ENCODE results near the gene HPCAL1. TPM values are rescaled to one million over a fixed set of nuclear protein-coding genes. Genes with fewer than 3 reads are reported as not detected.

HPCAL1 gene
- polyA plus RNA-seq, 3 donors = 30.0 to 44.2 (median 37.2) TPM

DNA sequence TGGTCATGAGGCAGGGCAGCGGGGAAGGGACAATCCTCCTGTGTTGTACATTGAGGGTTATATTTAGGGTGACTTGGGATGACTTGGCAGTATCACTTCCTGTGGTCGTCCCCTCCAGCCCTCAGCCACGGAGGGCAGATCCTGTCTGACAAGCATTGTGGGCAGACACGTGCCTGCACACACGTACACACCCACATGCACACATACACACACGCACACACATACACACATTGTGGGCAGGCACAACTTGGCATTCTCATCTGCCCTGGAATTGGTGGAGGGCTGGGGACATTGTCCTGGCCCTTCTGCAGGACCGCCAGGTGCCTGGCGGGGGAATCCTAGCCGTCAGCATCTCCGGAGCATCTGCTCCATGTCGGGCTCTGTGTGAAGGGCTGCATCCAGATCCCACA is 97.9 kb downstream of the HPCAL1 start:
- 51 to 86% (median 52%) methylated on average over 11 of the region's 11 CpGs for WGBS, 3 donors
- H3K27ac ChIP-seq (ENCODE audit: low read depth, low read length) = no peak overlapping the region

DNA sequence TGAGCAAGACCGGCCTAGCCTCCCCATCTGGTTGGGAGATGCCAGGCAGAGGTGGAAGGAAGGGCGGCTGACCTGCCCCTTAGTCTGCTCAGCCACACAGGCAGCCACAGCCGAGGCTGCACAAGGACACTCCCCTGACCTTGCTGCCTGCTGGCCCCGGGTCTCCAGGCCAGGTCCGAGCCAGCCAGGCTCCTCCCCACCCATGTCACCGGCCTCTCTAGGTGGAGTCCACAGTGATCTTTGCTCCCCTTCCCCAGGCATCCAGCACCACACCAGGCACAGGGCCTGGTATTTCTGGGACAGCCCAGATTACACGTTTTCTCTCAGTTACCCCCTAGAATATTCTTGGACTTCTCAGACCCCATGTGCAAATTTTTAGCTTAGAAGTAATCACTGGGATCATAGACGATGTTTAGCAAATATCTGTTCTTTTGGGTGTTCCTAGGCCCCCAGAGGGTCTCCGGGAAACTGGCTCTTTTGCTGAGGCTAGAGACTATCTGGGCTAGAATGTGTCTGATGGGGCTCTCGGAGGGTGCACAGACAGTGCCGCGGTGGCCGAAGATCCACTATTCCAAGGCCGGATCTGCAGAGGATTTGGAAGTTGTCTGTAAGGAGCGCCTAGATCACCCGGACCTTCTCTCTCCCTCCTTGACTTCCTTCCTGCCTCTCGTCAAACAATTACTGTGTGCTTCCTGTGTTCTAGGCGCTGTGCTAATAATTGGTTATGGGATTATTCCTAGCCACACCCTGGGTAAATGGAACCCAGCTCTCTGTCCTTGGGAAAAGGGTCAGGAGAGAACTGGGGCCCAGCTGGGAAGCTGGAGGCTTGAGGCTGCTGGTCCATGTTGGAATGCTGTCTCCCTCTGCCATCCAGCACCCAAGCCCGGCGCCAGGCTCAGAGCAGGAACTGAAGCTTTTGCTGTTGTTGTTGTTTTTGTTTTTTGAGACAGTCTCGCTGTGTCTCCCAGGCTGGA is 98.6 kb downstream of the HPCAL1 start:
- no peak overlapping the region for H3K27ac ChIP-seq (ENCODE audit: low read depth, low read length)
- 56 to 75% (median 60%) methylated on average over 21 of the region's 21 CpGs for WGBS, 3 donors

DNA sequence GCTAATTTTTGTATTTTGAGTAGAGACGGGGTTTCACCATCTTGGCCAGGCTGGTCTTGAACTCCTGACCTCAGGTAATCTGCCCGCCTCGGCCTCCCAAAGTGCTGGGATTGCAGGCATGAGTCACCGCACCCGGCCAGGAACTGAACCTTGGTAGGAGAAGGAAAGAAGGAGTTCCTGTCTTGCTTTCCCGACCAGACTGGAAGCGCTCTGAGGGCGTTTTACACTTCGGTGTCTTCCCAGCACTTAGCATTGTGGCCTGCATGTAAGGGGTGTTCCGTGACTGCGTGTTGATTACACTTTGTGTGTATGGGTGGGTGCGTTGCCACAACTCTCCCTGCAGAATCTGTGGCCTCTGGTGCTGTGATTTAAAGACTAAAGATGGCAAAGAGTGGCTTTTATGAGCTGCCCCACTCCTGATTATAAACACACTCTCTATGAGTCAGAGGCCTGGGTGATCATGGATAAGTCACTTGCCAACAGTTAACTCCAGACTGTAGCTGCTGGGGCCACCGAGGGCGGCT is 99.4 kb downstream of the HPCAL1 start:
- 74 to 85% (median 81%) methylated on average over 14 of the region's 14 CpGs for WGBS, 3 donors
- H3K27ac ChIP-seq (ENCODE audit: low read depth, low read length) = no peak overlapping the region

DNA sequence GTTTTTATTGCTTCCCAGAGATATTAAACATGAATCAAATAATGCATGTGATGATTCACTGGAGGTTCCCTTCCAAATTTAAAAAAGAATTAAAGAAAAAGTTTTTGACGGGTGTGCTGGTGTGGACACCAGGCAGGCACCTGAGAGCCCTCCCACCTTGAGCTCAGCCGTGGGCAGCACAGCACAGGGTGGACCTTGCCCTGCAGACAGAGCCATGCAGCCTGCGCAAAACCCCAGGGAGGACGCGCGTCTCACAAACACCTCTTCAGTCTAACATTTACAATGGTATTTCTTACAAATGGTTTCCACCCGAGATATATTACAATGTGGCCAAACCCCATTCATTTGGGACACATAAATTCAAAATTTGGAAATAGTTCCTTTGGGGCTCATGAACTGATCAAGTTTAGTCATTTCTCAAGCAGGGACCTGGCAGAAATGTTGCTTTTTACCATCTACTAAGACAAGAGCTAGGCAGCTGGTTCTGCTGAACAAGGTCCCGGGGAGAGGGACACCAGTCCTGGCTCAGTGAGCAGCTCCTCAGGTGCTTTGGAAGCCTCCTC is 100.0 kb downstream of the HPCAL1 start:
- WGBS, 3 donors = 61 to 84% (median 81%) methylated on average over 8 of the region's 8 CpGs
- no peak overlapping the region for H3K27ac ChIP-seq (ENCODE audit: low read depth, low read length)

DNA sequence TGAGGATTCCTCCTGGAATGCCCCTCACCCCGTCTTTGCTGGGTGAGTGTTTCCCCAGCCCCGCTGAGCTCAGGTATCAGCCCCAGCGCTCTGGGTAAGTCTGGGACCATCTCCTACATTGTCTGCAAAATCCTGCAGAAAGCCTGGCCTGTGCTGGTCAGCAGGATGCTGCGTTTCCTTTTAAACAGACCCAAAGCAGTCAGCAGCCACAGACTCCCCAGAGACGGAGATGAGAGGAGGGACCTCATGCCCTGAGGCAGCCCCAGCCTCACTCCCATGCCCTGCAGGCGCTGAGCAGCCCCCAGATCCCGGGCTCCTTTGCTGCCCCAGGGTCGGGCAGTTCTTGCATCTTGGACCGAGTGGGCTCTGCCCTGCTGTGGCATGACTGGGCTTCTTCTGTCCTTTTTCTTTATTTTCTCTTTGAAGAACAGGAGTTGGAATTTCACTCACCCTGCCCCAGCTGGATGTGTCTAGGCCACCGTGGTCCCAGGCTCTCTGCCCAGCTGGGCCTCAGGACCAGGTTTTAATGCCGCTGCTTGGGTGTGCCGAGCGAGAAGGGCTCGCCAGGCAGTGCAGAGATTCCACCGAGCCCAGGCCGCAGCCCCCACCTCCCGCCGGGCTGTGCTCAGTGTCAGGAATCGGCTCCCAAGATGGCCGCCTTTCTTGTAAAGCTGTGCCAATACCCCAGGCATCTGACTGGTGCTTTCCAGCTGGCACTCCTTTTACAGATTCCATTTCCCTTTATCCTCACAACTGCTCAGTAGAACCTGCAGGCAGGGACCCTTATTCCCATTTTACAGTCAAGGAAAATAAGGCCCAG is 101.8 kb downstream of the HPCAL1 start:
- WGBS, 3 donors = 67 to 86% (median 68%) methylated on average over 20 of the region's 20 CpGs

DNA sequence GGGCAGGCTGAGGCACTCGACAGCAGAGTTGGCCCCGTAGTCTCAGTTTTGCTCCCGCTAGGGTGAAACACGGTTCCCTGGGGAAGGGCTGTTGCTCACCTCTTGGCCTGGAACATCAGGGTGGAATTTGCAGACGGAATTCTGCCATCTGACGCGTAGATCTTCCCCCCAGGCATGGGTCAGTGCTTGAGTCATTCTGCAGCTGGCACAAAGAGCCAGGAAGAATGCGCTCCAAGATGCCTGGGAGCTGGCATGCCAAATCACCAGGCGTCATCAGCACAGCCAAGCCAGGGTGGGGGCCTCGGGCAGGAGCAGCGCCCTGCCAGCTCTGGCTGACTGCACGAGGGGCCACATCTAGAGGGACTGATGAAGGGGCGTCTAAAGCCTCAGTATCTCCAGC is 102.7 kb downstream of the HPCAL1 start:
- H3K27ac ChIP-seq (ENCODE audit: low read depth, low read length) = no peak overlapping the region
- 56 to 70% (median 65%) methylated on average over 13 of the region's 13 CpGs for WGBS, 3 donors

More for the DNA sequence above, 101.8 kb downstream of the HPCAL1 start:
- no peak overlapping the region for H3K27ac ChIP-seq (ENCODE audit: low read depth, low read length)

DNA sequence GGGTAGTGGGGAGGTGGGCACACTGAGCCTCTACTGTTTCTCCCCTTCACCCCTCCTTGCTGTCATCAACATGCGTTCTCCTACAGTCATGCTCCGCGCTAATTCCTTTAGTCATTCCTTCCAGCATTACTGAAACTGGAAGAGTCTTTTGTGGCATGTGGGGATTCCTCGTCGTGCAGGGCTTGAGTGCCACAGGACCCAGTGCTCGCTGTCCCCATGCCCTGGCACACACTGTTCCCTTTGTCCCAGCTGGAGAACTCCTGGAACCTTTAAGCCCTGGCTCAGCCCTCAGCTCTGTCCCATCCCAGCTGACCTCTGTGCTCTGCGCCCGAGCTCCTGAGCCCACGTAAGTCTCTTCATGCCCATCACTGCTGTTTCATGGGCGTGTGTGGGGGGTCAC is 103.3 kb downstream of the HPCAL1 start:
- WGBS, 3 donors = 77 to 91% (median 82%) methylated on average over 10 of the region's 10 CpGs
- H3K27ac ChIP-seq (ENCODE audit: low read depth, low read length) = peak overlapping the region; percentile 52

DNA sequence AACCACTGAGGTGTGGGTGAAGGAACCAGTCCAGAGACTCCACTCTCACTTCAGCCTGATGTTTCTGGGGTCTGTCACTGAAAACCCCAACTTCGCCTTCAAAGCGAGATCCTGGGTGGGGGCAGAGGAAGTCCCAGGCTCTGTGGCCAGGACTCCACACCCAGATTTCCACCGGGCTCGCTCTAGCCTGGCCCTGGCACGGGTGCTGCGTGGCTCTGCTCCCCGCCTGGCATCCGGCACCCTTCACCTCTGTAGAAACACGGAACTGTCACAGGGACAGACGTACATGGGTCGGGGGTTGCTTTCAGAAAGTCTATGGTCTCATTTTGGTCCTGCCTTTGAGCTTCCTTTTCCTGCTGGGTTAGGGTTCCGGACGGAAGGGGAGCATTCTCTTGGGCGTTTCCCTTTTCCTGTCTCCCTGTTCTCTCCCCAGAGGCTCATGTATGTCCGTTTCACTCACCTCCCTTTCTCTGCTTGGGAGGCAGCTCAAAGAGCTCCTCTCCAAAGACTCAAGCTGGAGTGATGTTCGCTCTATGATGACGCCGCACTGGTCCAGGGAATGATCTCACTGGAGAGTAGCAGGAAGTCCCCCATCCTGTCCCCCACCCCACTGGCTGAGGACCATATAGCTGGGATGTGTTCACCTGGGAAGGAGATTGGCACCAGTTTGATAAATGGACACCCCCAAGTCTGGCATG is 103.9 kb downstream of the HPCAL1 start:
- peak overlapping the region; percentile 52 for H3K27ac ChIP-seq (ENCODE audit: low read depth, low read length)
- 51 to 83% (median 53%) methylated on average over 18 of the region's 18 CpGs for WGBS, 3 donors

DNA sequence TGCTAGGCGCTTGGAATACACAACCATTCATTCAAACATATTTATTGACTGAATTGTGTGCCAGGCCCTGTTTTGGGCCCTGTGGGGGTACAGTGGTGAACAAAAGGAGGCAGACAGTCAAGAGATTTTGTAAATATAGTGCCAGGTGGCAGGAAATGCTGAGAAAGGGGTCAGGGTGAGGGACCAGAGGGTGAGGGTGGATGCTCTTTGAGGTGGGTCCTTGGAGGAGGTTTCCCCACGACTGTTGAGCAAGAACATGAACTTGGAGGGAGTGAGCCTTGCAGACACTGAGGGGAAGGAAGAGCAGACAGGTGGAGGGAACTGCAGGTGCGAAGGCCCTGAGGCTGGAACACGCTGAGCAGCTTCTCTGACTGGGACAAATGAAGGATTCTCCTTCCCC is 104.7 kb downstream of the HPCAL1 start:
- 49 to 82% (median 62%) methylated on average over 4 of the region's 4 CpGs for WGBS, 3 donors
- no peak overlapping the region for H3K27ac ChIP-seq (ENCODE audit: low read depth, low read length)

DNA sequence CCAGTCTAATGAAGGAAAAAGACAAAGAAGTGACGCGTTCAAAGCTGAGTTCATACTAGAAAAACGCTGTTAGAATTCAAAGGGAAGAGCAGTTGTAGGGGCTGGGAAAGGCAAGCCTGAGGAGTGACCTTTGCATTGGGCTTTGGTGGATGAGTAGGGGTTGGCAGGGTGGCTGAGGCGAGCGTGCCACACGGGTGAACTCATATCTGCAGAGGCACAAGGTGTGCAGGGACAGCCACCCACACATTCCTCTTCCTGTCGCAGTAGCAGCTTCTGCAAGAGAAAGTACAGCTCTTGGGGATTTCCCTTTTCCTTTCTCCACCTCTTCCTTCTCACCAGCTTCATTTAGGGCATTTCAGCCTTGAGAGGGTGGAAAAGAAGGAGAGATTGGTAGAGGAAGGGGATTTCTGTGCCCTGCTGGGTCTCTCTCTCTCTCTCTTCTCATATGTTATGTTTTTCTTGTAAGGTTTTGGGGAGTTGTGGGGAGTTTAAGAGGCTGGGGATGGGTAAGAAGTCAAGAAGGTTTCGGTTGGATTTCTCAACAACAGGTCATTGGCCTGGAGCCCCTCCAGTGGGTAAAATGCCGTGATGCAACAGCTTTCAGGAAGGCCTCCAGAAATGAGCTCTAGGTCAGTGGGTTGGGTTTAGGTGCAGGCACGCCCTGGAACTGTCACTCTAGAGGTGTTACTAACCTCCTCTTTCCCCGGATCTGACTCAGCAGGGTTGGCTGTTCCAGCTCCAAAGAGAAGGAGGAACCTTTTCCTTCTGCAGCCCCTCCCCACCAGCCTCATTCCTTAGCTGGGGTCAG is 105.3 kb downstream of the HPCAL1 start:
- 30 to 45% (median 43%) methylated on average over 11 of the region's 11 CpGs for WGBS, 3 donors

DNA sequence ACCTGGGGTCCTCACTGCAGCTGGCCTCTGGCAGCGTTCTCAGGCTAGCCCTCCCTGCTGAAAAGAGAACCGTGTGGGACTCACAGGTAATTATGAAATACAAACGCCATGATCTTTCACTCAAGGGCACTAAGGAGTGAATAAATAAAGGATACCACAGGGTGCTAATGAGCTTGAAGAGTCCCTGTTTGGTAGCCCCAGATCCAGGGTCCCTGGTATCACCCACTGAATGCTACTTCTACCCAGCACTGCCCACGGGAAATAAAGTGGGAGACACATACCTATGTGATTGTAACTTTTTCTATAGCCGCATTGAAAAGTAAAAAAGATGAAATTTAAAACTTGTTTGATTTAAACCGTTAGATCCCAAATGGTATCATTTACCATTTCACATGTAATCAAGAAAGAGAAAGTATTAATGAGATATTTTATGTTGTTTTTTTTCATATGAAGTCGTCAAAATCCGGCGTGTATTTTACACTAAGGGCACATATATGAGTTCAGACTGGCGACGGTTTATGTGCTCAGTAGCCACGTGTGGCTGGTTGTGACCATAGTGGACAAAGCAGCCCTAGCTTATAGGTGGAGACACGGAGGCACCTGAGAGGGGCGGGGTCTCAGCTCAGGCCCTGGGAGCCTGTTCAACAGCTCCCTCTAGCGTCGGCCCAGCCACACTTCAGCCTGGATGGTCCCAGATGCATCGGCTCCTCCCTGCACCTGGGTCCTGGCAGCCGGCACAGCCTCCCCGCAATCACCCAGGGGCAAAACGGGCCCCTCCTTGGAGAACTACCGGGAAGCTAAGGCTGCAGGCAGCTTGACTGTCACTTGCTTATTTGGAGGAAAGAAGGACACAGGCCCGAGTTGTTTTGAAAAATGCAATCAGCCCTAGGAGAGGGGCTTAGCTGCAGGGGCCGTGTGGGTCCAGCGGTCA is 106.2 kb downstream of the HPCAL1 start:
- no peak overlapping the region for H3K27ac ChIP-seq (ENCODE audit: low read depth, low read length)
- 16 to 22% (median 19%) methylated on average over 24 of the region's 24 CpGs for WGBS, 3 donors

More for the DNA sequence above, 105.3 kb downstream of the HPCAL1 start:
- H3K27ac ChIP-seq (ENCODE audit: low read depth, low read length) = peak overlapping the region; percentile 12

DNA sequence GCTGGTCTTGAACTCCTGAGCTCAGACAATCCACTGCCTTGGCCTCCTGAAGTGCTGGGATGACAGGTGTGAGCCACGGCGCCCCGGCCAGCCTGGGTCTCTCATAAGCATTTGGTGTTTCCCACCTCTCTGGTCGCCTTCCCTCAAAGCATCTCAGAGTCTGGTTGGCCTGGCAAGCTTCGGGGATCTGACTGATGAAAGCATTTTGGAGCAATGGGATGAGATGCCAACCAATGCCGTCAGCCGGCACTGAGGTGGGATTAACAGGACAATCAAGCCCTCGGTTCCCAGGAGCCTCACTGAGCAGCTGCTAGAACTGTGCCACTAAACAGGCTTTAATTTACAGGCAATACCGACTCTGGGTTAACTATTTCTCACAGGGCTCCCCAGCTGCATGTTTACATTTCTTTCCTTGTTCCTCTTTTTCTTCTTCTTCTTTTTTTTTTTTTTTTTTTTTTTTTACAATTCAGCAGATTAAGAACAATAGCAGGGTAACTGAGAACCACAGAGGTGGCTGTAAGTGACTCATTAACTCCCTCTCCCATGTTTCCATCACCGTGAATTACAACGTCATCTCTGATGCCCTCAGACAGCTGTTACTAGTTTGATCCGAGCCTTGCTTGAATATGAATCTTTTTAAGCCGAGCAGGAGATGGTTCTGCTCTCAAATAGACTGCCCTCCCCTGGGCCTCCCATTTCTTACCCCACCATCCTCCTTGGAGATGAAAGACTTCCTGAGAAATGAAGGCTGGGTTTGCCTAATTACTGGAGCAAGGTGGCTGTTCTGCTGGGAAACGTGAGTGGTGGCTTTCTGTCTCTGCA is 107.5 kb downstream of the HPCAL1 start:
- WGBS, 3 donors = 50 to 75% (median 69%) methylated on average over 14 of the region's 14 CpGs
- H3K27ac ChIP-seq (ENCODE audit: low read depth, low read length) = no peak overlapping the region

DNA sequence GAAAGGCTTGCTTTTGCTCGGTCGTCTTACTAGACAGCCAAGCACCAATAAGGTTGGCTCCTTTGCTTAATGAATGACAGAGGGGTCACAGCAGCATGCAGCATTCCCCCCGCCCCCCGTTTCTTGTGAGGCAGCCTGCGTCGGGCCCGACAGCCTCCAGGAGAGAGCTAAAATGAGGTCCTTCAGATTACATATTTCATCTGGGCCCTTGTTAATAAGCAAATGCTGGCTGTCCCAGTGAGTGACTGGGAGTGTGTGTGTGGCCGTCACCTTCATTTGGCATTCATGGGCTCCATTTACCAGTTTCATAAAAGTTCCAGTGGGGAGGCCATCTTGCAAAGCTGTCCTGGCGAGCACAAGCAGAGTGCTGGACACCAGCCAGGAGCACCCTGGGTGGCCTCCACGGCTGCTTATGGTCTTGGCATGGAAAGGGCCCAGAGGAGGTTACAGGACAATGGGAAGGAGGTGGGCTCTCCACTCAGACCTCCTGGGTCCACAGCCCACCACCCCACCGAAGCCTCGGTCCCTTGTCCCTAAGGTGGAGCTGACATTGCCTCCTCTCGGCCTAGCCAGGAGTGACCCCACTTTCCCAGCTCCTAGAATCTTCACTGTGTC is 108.2 kb downstream of the HPCAL1 start:
- no peak overlapping the region for H3K27ac ChIP-seq (ENCODE audit: low read depth, low read length)
- 75 to 81% (median 80%) methylated on average over 13 of the region's 13 CpGs for WGBS, 3 donors

DNA sequence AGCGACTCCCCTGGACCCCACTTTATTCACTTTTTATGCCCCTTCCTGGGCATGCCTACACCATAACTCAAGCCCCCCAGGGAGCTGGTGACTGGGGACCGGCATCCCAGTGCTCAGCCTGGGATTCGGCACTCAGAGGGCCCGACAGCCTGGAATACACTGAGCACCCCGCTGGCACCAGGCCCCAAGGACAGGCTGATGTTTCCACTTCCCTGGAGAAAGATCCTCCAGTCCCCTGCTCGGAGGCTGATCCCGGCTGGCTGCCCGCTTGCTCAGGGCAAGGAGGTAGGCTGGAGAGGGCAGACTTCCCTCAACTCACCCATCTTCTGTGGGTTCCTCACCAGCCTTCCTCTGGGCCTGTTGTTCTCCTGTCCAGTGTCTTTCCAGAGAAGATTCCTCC is 108.9 kb downstream of the HPCAL1 start:
- WGBS, 3 donors = 64 to 97% (median 90%) methylated on average over 8 of the region's 8 CpGs
- no peak overlapping the region for H3K27ac ChIP-seq (ENCODE audit: low read depth, low read length)

DNA sequence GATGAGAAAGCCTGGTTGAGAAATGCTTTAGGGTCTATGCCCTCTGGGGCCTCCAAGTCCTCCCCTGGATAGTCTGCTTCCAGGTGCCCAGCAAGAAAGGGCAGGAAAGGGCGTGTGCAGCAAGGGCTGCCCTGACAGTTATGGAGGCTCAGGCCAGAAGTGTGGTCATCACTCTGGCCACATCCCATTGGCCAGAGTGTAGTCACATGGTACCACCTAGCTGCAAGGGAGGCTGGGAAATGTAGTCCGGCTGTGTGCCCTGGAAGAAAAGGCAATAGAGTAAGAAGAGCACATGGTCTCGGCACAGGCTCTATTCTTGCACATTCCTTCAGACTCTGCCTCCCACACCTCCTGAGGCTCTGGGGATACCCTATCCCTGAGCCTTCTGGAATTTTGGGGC is 109.7 kb downstream of the HPCAL1 start:
- no peak overlapping the region for H3K27ac ChIP-seq (ENCODE audit: low read depth, low read length)
- 92 to 95% (median 94%) methylated on average over 3 of the region's 3 CpGs for WGBS, 3 donors

Data from adipose tissue (tissue), 3 donors.